NB4 (cell line): ENCODE data around the gene MVD.

Experiments
- DNase-seq: peaks from one replicate; pipeline ENCODE4 v3.0.0; 2010; ENCODE audit warnings: low read depth
- H3K4me3 ChIP-seq: one replicate; pipeline ENCODE4 v1.5.1; 2011; ENCODE audit warnings: mild to moderate bottlenecking, low read depth, low read length, moderate library complexity
- CTCF ChIP-seq: IDR thresholded peaks from one replicate; pipeline ENCODE4 v1.5.1; 2012; ENCODE audit warnings: low read depth, low read length
- MAX ChIP-seq: IDR thresholded peaks from 2 replicates; pipeline ENCODE4 v1.6.1; 2011; ENCODE audit warnings: low read depth, low read length
- MYC ChIP-seq: IDR thresholded peaks from 2 replicates; pipeline ENCODE4 v1.6.1; 2011; ENCODE audit warnings: low read depth, low read length
- POLR2A ChIP-seq: IDR thresholded peaks from 2 replicates; pipeline ENCODE4 v1.6.1; 2011; ENCODE audit warnings: mild to moderate bottlenecking; ENCODE audit not compliant: insufficient read length; ENCODE audit errors: extremely low read depth

MVD gene

GRCh38 chr16:88645455-88645854 lies 17.4 kb downstream of the MVD start:
- H3K4me3 ChIP-seq = no peak overlapping the region
- TF ChIP-seq MAX (no peak), POLR2A (no peak), MYC (no peak), CTCF (no peak)
- DNase-seq = no peak

- no peak overlapping the region for H3K4me3 ChIP-seq
- no peak for DNase-seq
- TF ChIP-seq MYC (no peak), POLR2A (no peak), MAX (no peak), CTCF (no peak)
Measured at GRCh38 chr16:88643644-88643932, 19.3 kb downstream of the MVD start.

GRCh38 chr16:88642881-88643643 lies 19.8 kb downstream of the MVD start:
- TF ChIP-seq CTCF (no peak), MAX (no peak), POLR2A (no peak), MYC (no peak)
- H3K4me3 ChIP-seq = no peak overlapping the region
- DNase-seq = no peak

- no peak overlapping the region for H3K4me3 ChIP-seq
- no peak for TF ChIP-seq MAX
- TF ChIP-seq POLR2A = peak; percentile 17
- DNase-seq = peak; percentile 54
Measured at GRCh38 chr16:88640498-88641247, 22.2 kb downstream of the MVD start.

- no peak overlapping the region for H3K4me3 ChIP-seq
- no peak for TF ChIP-seq CTCF
- no peak for TF ChIP-seq POLR2A
- no peak for TF ChIP-seq MYC
- no peak for TF ChIP-seq MAX
- no peak for DNase-seq
Measured at GRCh38 chr16:88640039-88640495, 22.8 kb downstream of the MVD start.

- TF ChIP-seq MAX (no peak), POLR2A (no peak), CTCF (no peak), MYC (no peak)
- H3K4me3 ChIP-seq = no peak overlapping the region
Measured at GRCh38 chr16:88639231-88640038, 23.5 kb downstream of the MVD start.

More at GRCh38 chr16:88639231-88640038, 23.5 kb downstream of the MVD start:
- DNase-seq = peak; percentile 34
